Astrocyte of the cerebellum (primary cell): Measurements from ENCODE around the gene KRT74.

Experiments
- DNase-seq: peaks from one replicate; pipeline ENCODE4 v3.0.0-alpha.2; 2011; ENCODE audit warnings: low read depth
- H3K4me3 ChIP-seq: 2 replicates; pipeline ENCODE4 v1.5.1; 2011; ENCODE audit warnings: mild to moderate bottlenecking, low read depth, low read length, moderate library complexity
- in situ Hi-C: cut with HindIII; loops from 2 replicates; pipeline ENCODE4 v1.10.0; 2017; ENCODE audit warnings: low sequenced_read_pairs
- TF ChIP-seq, protein P1 (sequence below): IDR thresholded peaks from 2 replicates; pipeline ENCODE4 v1.5.1; 2012; ENCODE audit warnings: low read length, low read depth, moderate library complexity, mild to moderate bottlenecking; ENCODE audit errors: missing control alignments

The KRT74 gene

DNA sequence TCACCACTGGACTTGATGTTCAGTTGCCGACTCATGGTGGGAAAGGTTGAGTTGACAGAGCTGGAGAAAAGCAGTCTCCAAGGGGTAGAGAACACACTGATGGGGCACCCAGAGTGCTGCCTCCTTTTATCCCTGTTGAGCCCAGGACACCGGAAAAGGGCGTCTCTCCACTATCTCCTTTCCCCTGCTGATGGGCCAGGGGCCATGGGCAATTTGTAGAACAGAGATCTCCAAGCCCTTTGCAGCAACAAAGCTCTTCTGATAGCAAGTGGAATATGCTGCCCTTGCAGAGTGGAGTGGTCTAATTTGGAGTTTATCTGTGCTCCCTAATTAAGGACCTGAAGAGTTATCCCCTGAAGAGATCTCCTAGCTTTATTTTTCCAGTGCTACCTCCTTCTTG, at the start of gene KRT74:
Gene KRT74 (minus strand): TSS at position 101 of the 400 bp plus-strand sequence. CDS start 66 bp downstream, at position 35.
- TF ChIP-seq, protein P1, sequence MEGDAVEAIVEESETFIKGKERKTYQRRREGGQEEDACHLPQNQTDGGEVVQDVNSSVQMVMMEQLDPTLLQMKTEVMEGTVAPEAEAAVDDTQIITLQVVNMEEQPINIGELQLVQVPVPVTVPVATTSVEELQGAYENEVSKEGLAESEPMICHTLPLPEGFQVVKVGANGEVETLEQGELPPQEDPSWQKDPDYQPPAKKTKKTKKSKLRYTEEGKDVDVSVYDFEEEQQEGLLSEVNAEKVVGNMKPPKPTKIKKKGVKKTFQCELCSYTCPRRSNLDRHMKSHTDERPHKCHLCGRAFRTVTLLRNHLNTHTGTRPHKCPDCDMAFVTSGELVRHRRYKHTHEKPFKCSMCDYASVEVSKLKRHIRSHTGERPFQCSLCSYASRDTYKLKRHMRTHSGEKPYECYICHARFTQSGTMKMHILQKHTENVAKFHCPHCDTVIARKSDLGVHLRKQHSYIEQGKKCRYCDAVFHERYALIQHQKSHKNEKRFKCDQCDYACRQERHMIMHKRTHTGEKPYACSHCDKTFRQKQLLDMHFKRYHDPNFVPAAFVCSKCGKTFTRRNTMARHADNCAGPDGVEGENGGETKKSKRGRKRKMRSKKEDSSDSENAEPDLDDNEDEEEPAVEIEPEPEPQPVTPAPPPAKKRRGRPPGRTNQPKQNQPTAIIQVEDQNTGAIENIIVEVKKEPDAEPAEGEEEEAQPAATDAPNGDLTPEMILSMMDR: no peak
- in situ Hi-C loops: no loop called here
- DNase-seq: no peak
- H3K4me3 ChIP-seq: no peak within 1 kb of the TSS

DNA sequence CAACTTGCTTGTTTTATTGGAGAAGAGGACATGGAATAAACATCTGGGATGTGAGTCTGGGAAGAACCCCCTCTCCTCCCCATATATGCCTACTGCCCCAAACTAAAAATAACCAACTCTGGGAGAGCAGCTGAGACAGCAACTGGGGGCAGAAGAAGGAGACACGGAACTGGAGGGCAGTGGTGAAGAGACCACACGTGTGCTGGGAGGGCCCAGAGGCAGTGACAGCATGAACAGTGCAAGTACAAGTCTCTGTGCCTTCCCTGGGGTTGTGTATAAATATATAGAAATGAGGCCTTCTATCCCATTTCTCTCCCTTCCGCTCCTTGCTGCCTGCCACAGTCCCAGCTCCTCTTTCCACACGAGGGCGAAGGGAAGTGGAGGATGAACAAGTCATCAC, 48.7 kb upstream of the KRT74 start:
- in situ Hi-C loops: no loop called here
- no peak overlapping the region for H3K4me3 ChIP-seq
- TF ChIP-seq, protein P1: no peak
- DNase-seq: no peak

DNA sequence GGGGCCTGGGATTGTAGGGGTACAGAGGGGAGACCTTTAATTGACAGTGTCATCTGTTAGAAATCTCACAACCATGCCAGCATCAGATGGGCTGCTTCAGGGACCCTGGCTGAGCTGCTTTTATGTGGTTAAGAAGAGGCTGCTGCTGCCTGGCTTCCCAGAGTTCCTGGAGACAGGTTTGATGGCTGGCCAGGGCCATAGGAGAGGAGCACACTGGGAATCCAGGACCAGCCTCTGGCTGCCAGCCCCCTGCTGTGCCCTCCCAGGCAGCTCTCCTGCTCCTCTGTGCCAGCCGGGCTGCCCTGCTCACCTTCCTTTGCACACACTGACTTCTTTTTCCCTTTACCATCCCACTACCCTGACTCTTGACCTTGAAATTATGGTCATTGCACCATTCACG, 45.2 kb upstream of the KRT74 start:
- TF ChIP-seq, protein P1: no peak
- H3K4me3 ChIP-seq: no peak overlapping the region
- no peak for DNase-seq
- in situ Hi-C loops: no loop called here

DNA sequence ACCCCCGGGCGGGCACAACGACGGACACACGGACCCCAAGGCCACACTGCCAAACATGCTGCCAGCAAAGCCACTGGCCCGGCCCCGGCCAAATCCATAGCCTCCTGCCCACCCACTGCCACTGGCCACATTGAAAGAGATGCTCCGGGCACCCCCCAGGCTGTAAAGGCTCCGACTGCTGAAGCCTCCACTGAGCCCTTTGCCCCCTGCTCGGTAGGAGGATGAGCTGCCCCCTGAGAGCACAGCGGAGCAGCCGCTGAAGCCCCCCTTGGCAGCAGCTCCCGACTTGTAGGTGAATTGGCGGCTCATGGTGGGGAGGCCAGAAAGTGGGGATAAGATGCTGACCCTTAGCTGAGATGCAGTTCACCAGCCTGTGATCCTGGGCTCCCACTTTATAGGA, 44.6 kb upstream of the KRT74 start, which contains the start of gene KRT73:
Gene KRT73 (minus strand): TSS at position 344 of the 400 bp plus-strand sequence. CDS start 35 bp downstream, at position 309.
- no peak within 1 kb of the TSS for H3K4me3 ChIP-seq
- TF ChIP-seq, protein P1: no peak
- no peak for DNase-seq
- in situ Hi-C loops: no loop called here

GRCh38 chr12:52617403-52617785, 43.8 kb upstream of the KRT74 start:
- in situ Hi-C loops: no loop called here
- TF ChIP-seq, protein P1: no peak

GRCh38 chr12:52616680-52617402, 43.2 kb upstream of the KRT74 start:
- no peak for DNase-seq

More at GRCh38 chr12:52617403-52617785, 43.8 kb upstream of the KRT74 start:
- DNase-seq: no peak
- H3K4me3 ChIP-seq: no peak overlapping the region

More at GRCh38 chr12:52616680-52617402, 43.2 kb upstream of the KRT74 start:
- in situ Hi-C loops: no loop called here
- H3K4me3 ChIP-seq: no peak overlapping the region
- TF ChIP-seq, protein P1: no peak
